Measurements from ENCODE around the gene ATP5MK. TPM values are rescaled to one million over a fixed set of nuclear protein-coding genes. Genes with fewer than 3 reads are reported as not detected.

Gene ATP5MK
- total RNA-seq, 4 donors from 2014 or later, result 305 to 771 (median 382) TPM

GRCh38 chr10:103423748-103424147, 27.5 kb upstream of the ATP5MK start:
- TF ChIP-seq CTCF (IDR thresholded peaks at IDR 0.05; ENCODE audit: low read depth), result no peak

GRCh38 chr10:103419101-103419500, 22.8 kb upstream of the ATP5MK start:
- no peak for TF ChIP-seq CTCF (IDR thresholded peaks at IDR 0.05; ENCODE audit: low read depth)

- TF ChIP-seq CTCF (IDR thresholded peaks at IDR 0.05; ENCODE audit: low read depth), result no peak
These were observed 21.3 kb upstream of the ATP5MK start for GRCh38 chr10:103417601-103418000.

- TF ChIP-seq CTCF (IDR thresholded peaks at IDR 0.05; ENCODE audit: low read depth), result no peak
These were observed 20.3 kb upstream of the ATP5MK start for GRCh38 chr10:103416436-103417147.

GRCh38 chr10:103415581-103415980, 19.3 kb upstream of the ATP5MK start:
- no peak for TF ChIP-seq CTCF (IDR thresholded peaks at IDR 0.05; ENCODE audit: low read depth)

GRCh38 chr10:103413564-103413963, 17.3 kb upstream of the ATP5MK start:
- TF ChIP-seq CTCF (IDR thresholded peaks at IDR 0.05; ENCODE audit: low read depth), result no peak

- no peak for TF ChIP-seq CTCF (IDR thresholded peaks at IDR 0.05; ENCODE audit: low read depth)
These were observed 1.0 kb upstream of the ATP5MK start for GRCh38 chr10:103397191-103397825.

Measured in subcutaneous adipose tissue (tissue), 4 donors.